SU-DHL-6 (cell line): ENCODE measurements around the gene SPACDR.
"Not testable (repeated sequence)": the region's sequence is repeated elsewhere in the genome, so short reads cannot be mapped to it uniquely, and the experiment has no call there.

ENCODE experiments used
- H2AFZ ChIP-seq: fragments of 200-600 bp; sonication (generic); 2 replicates; pipeline ENCODE4 v1.6.1; 2014; ENCODE audit warnings: low read depth, mild to moderate bottlenecking, moderate library complexity, mixed read lengths, antibody characterized with exemption, low read length; ENCODE audit not compliant: severe bottlenecking
- H3F3A ChIP-seq: fragments of 200-600 bp; shearing (Covaris generic); 2 replicates; pipeline ENCODE4 v1.6.0; 2016; ENCODE audit warnings: antibody characterized with exemption, mild to moderate bottlenecking; ENCODE audit not compliant: insufficient read depth
- H3K27ac ChIP-seq: fragments of 200-600 bp; sonication (generic); 2 replicates; pipeline ENCODE4 v1.5.1; 2016; ENCODE audit warnings: low read depth, mild to moderate bottlenecking, low read length, moderate library complexity, mixed read lengths
- H3K27me3 ChIP-seq: fragments of 200-600 bp; sonication (generic), shearing (Covaris generic); 2 replicates; pipeline ENCODE4 v1.6.0; 2014; ENCODE audit warnings: mild to moderate bottlenecking, low read length
- H3K36me3 ChIP-seq: fragments of 200-600 bp; sonication (generic); 2 replicates; pipeline ENCODE4 v1.6.1; 2014; ENCODE audit warnings: mild to moderate bottlenecking, low read length, mixed read lengths
- H3K4me2 ChIP-seq: fragments of 300-600, 200-600 bp; shearing (Covaris generic), sonication (generic); 2 replicates; pipeline ENCODE4 v1.6.0; 2014; ENCODE audit warnings: low read length, low read depth, mild to moderate bottlenecking; ENCODE audit not compliant: poor library complexity, severe bottlenecking
- H3K4me3 ChIP-seq: fragments of 200-600 bp; sonication (generic); 2 replicates; pipeline ENCODE4 v1.5.1; 2014; ENCODE audit warnings: antibody characterized with exemption, low read length, mild to moderate bottlenecking, mixed read lengths; ENCODE audit not compliant: insufficient read depth, poor library complexity, severe bottlenecking
- H3K79me2 ChIP-seq: fragments of 200-600 bp; sonication (generic); 2 replicates; pipeline ENCODE4 v1.6.1; 2014; ENCODE audit warnings: mild to moderate bottlenecking, low read length, moderate library complexity; ENCODE audit not compliant: insufficient read depth
- H3K9ac ChIP-seq: fragments of 200-600 bp; sonication (generic); 2 replicates; pipeline ENCODE4 v1.7.0; 2014; ENCODE audit warnings: mild to moderate bottlenecking, low read length
- H3K9me2 ChIP-seq: fragments of 200-600 bp; sonication (generic); replicated peaks from 2 replicates; pipeline ENCODE4 v1.6.1; 2014; ENCODE audit warnings: low read length; ENCODE audit not compliant: insufficient read depth
- H3K9me3 ChIP-seq: fragments of 200-600 bp; sonication (generic); 2 replicates; pipeline ENCODE4 v1.6.1; 2014; ENCODE audit warnings: low read length, mixed read lengths; ENCODE audit not compliant: insufficient read depth
- H4K20me1 ChIP-seq: fragments of 200-600 bp; sonication (generic); 2 replicates; pipeline ENCODE4 v1.6.1; 2014; ENCODE audit warnings: low read depth, mild to moderate bottlenecking, antibody characterized with exemption, low read length, moderate library complexity, mixed read lengths
- EZH2phosphoT487 ChIP-seq: fragments of 200-600 bp; sonication (generic), shearing (Covaris generic); conservative IDR thresholded peaks from 2 replicates; pipeline ENCODE4 v1.6.1; 2018; ENCODE audit warnings: mild to moderate bottlenecking, antibody characterized with exemption, low read length, moderate library complexity, mixed read lengths
- TF ChIP-seq, protein P1 (sequence below): fragments of 200-600 bp; sonication (generic); IDR thresholded peaks from one replicate; pipeline ENCODE4 v1.5.1; 2017; ENCODE audit warnings: antibody characterized with exemption, mild to moderate bottlenecking, low read length, moderate library complexity; ENCODE audit not compliant: insufficient read depth, poor library complexity, severe bottlenecking

The SPACDR gene

GRCh38 chr7:100509231-100509630, 45.2 kb upstream of the SPACDR start:
- Histone ChIP-seq H3K27me3 (no peaks in the 10 kb centered on the region), H3K9me2 (no peaks in the 10 kb centered on the region), H3K79me2 (no peaks in the 10 kb centered on the region), H3F3A (no peaks in the 10 kb centered on the region), H3K36me3 (no peaks in the 10 kb centered on the region), H2AFZ (no peak overlapping the region), H4K20me1 (no peaks in the 10 kb centered on the region), H3K9ac (no peak overlapping the region), H3K4me3 (no peak overlapping the region), H3K27ac (no peak overlapping the region), H3K4me2 (no peak overlapping the region), H3K9me3 (no peaks in the 10 kb centered on the region)
- TF ChIP-seq, protein P1, sequence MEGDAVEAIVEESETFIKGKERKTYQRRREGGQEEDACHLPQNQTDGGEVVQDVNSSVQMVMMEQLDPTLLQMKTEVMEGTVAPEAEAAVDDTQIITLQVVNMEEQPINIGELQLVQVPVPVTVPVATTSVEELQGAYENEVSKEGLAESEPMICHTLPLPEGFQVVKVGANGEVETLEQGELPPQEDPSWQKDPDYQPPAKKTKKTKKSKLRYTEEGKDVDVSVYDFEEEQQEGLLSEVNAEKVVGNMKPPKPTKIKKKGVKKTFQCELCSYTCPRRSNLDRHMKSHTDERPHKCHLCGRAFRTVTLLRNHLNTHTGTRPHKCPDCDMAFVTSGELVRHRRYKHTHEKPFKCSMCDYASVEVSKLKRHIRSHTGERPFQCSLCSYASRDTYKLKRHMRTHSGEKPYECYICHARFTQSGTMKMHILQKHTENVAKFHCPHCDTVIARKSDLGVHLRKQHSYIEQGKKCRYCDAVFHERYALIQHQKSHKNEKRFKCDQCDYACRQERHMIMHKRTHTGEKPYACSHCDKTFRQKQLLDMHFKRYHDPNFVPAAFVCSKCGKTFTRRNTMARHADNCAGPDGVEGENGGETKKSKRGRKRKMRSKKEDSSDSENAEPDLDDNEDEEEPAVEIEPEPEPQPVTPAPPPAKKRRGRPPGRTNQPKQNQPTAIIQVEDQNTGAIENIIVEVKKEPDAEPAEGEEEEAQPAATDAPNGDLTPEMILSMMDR = no peak
- TF ChIP-seq EZH2phosphoT487 = no peak

GRCh38 chr7:100506356-100506923, 42.4 kb upstream of the SPACDR start:
- H3K9ac ChIP-seq = no peak overlapping the region
- H4K20me1 ChIP-seq = no peaks in the 10 kb centered on the region
- H3F3A ChIP-seq = no peaks in the 10 kb centered on the region
- no peak overlapping the region for H3K27ac ChIP-seq
- no peaks in the 10 kb centered on the region for H3K36me3 ChIP-seq
- TF ChIP-seq, protein P1 = no peak
- no peak for TF ChIP-seq EZH2phosphoT487
- H3K9me2 ChIP-seq = no peaks in the 10 kb centered on the region
- no peaks in the 10 kb centered on the region for H3K9me3 ChIP-seq
- no peak overlapping the region for H3K4me3 ChIP-seq
- no peaks in the 10 kb centered on the region for H3K27me3 ChIP-seq
- no peaks in the 10 kb centered on the region for H3K79me2 ChIP-seq
- H2AFZ ChIP-seq = no peak overlapping the region
- H3K4me2 ChIP-seq = no peak overlapping the region

- TF ChIP-seq, protein P1 = no peak
- no peak for TF ChIP-seq EZH2phosphoT487
- no peak overlapping the region for H3K4me2 ChIP-seq
- H3F3A ChIP-seq = no peaks in the 10 kb centered on the region
- no peak overlapping the region for H3K27ac ChIP-seq
- no peaks in the 10 kb centered on the region for H3K9me3 ChIP-seq
- no peaks in the 10 kb centered on the region for H4K20me1 ChIP-seq
- H3K4me3 ChIP-seq = no peak overlapping the region
- H3K27me3 ChIP-seq = no peaks in the 10 kb centered on the region
- H3K79me2 ChIP-seq = no peaks in the 10 kb centered on the region
- H2AFZ ChIP-seq = no peak overlapping the region
- H3K36me3 ChIP-seq = no peaks in the 10 kb centered on the region
- H3K9ac ChIP-seq = no peak overlapping the region
- H3K9me2 ChIP-seq = no peaks in the 10 kb centered on the region
Measured at GRCh38 chr7:100504887-100505611, 41.0 kb upstream of the SPACDR start.

DNA sequence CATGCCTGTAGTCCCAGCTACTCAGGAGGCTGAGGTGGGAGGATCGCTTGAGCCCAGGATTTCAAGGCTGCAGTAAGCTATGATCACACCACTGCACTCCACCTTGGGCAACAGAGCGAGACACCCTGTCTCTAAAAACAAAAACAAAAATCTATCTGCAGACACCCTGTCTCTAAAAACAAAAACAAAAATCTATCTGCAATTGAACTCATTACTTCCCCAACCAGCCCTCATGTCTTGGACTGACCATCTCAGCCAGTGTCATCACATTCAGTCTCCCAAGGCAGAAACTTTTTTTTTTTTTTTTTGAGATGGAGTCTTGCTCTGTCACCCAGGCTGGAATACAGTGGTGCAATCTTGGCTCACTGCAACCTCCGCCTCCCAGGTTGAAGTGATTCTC, 40.0 kb upstream of the SPACDR start:
- H3K4me2 ChIP-seq, H3K27me3 ChIP-seq: not testable (repeated sequence)

DNA sequence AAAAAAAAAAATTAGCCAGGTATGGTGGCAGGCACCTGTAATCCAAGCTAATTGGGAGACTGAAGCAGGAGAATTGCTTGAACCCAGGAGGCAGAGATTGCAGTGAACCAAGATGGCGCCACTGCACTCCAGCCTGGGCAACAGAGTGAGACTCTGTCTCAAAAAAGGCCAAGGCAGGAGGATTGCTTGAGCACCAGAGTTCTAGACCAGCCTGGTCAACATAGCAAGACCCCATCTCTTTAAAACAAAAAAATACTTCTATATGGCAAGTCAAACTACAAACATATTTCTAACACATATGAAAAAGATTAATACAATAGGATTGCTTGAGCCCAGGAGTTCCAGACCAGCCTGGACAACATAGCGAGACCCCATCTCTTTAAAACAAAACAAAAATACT, 36.7 kb upstream of the SPACDR start:
- not testable (repeated sequence) for H3K27ac ChIP-seq, H3K9me3 ChIP-seq, H3K79me2 ChIP-seq, H4K20me1 ChIP-seq, H3K9ac ChIP-seq, H3K9me2 ChIP-seq, H3F3A ChIP-seq, H3K4me3 ChIP-seq, H3K36me3 ChIP-seq, H2AFZ ChIP-seq, H3K4me2 ChIP-seq, H3K27me3 ChIP-seq

More for the DNA sequence above, 40.0 kb upstream of the SPACDR start:
- not testable (repeated sequence) for H3K36me3 ChIP-seq, H3K9me2 ChIP-seq, H3K9ac ChIP-seq, H3K27ac ChIP-seq, H3F3A ChIP-seq, H3K9me3 ChIP-seq, H4K20me1 ChIP-seq, H3K4me3 ChIP-seq, H2AFZ ChIP-seq, H3K79me2 ChIP-seq
